HG03196 (cell line): ENCODE measurements around the gene DNAJC21.
"Not testable (repeated sequence)": the region's sequence is repeated elsewhere in the genome, so short reads cannot be mapped to it uniquely, and the experiment has no call there.

ENCODE experiments used
- ATAC-seq: cut with Tn5 transposase; IDR thresholded peaks from one replicate; pipeline ENCODE4 v1.9.1; 2021; ENCODE audit not compliant: unreplicated experiment

DNAJC21 gene

DNA sequence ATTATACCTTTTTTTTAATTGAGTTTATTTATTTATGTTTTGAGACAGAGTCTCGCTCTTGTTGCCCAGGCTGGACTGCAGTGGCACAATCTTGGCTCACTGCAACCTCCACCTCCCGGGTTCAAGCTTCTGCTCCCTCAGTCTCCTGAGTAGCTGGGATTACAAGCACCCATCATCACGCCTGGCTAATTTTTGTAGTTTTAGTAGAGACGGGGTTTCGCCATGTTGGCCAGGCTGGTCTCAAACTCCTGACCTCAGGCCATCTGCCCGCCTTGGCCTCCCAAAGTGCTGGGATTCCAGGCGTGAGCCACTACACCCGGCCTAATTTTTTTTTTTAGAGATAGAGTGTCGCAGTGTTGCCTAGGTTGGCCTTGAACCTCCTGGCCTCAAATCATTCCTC is 6.1 kb upstream of the DNAJC21 start:
- not testable (repeated sequence) for ATAC-seq

GRCh38 chr5:34923694-34924461 is 5.5 kb upstream of the DNAJC21 start:
- ATAC-seq = peak; percentile 50

DNA sequence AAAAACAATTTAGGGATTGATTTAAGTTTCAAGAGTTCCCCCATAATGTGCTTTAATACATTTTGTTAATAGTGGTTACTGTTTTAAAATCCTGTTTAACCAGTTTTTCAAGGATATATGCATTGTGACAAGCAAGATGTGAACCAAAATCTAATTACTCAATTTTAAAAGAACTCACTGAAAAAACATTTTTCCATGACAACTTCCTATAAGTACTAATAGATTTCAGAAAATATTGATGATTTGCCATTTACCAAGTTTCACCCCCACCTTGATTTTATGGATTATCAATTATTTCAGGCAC is 4.9 kb upstream of the DNAJC21 start:
- no peak for ATAC-seq

GRCh38 chr5:34926318-34926888 is 3.0 kb upstream of the DNAJC21 start:
- no peak for ATAC-seq

DNA sequence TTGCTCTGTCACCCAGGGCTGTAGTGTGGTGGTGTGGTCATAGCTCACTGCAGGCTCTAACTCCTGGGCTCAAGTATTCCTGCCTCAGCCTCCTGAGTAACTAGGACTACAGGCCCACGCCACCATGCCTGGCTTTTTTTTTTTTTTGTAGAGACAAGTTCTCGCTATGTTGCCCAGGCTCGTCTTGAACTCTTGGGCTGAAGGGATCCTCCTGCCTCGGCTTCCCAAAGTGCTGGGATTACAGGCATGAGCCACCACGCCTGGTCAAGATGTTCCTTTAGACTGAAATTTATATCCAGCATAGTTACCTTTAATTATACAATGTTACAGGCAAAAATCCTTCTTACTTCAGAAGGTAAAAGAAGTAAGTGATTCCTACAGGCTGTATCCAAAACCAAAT is 1.6 kb upstream of the DNAJC21 start:
- no peak for ATAC-seq

GRCh38 chr5:34928267-34928666 is 1.1 kb upstream of the DNAJC21 start:
- ATAC-seq = no peak

DNA sequence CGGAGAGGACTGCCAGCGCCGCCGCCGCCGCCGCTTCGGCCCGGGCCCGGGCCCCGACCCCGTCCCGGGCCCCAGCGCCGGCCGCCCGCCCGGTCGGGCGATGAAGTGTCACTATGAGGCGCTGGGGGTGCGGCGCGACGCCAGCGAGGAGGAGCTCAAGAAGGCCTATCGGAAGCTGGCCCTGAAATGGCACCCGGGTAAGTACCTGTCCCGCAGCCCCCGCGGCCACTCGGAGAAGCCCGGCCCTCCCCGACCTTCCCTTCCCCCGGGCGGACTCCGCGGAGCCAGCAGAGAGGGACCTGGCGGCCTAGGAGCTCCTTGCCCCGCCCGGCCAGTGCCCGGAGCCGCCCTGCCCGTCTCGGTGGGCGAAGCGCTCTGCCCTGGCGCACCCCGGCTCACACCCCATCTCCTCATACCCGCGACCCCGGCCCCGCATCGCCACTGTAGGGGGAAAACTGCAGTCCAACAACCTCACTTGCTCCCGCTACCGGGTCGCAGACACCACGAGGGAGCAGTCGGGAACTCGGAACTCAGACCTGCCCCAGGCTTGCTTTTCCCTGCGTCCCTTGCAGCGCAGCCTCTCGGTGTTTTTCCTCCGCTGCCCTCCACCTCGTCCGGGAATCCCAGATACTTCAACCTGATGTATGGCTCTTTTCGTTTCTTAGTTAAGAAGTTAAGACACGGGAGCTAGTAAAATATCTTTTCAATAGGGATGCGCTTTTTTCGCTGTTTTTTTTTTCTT is 532 bp downstream of the DNAJC21 start:
- ATAC-seq = peak; percentile 67

DNA sequence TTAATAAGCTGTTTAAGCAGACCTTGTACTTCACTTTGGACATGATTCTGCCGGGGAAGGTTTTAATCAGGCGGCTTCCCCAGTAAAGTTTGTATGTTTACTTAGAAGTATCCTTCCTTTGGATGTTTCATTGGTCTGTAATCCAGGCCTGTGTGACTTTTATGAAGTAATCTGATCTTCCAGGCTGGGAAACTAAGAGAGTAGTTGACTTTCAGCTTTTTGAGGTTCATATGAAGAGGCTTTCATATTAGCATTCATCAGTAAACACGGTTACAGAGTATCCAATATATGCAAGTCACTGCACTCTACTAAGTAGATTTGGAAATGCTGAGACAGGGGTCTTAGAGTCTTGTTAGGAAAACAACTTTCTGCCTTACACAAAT is 1.1 kb downstream of the DNAJC21 start:
- no peak for ATAC-seq

DNA sequence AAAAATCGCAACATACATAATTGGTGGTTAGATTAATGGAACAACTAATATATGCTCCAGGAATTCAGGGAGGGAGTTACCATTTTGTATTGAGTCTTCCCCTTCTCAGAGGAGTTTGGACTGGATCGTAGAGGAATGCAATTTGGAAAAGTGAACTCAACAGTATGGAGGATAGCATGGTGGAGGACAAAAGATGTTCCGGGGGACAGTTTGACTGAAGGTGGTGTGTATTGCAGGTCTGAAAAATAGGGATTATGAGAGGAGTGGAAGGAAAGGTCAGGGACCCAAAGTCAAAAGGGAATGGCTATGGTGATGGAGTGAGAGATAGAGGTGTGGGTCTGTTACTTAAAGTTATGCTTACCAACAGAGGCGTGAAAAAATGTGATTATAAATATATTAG is 1.5 kb downstream of the DNAJC21 start:
- ATAC-seq = no peak

DNA sequence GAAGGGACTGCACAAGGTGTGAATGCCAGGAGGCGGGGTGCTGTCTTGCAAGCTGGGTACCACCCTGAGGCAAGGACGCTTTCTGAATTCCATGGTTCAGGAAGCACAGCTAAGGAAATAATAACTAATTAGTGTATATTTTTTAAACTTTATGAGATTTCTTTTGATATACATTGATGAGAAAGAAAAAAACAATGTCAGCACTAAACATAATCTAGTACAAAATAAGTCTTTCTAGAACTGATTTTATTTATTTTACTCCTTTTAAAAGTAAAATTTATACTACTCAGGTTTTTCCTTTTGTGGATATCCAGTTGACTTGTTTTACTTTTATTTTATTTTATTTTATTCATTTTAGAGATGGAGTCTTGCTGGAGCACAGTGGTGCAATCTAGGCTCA is 3.6 kb downstream of the DNAJC21 start:
- ATAC-seq = no peak

DNA sequence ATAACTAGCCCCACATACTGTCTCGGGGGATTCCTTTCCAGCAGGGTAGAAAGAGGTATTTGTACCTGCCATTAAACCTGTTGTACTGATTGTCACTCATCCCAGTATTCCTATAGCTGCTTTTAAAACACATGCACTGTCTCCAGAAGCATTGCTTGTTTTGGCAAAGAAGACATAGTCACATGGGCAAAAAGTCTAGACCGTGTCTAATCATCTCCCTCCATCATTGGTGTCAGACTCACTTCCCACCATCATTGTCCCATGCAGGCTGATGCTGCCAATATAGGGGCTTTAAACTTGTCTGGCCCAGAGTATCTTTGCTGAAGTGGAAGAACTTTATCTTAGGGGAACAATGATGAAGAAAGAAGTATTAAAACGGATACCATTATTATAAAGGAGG is 12.6 kb downstream of the DNAJC21 start:
- ATAC-seq = no peak

- no peak for ATAC-seq
Observed at GRCh38 chr5:34944044-34944443, 14.7 kb downstream of the DNAJC21 start.

DNA sequence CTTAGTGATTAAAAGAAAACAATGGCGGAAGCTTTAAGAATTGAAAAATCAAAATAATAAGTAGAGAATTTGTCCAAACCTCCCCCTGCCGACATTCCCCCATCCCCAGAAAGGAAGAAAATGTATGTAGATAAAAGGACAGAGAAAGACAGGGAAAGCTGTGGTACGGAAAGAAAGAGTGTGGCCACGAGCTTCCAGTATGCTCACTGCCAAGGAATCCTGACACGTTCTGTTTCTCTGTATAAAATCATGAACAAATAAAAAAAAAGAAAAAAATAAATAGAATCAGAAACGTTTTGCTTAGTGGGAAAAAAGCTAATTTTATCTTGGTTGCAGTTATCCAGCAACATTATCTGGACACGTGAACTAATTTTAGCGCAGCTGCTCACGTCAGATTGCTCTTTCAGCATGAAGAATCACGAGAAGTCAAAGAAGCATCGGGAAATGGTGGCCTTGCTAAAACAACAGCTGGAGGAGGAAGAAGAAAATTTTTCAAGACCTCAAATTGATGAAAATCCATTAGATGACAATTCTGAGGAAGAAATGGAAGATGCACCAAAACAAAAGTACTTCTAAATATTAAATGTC is 15.2 kb downstream of the DNAJC21 start:
- no peak for ATAC-seq

GRCh38 chr5:34957321-34957720 is 28.0 kb downstream of the DNAJC21 start:
- ATAC-seq = no peak

DNA sequence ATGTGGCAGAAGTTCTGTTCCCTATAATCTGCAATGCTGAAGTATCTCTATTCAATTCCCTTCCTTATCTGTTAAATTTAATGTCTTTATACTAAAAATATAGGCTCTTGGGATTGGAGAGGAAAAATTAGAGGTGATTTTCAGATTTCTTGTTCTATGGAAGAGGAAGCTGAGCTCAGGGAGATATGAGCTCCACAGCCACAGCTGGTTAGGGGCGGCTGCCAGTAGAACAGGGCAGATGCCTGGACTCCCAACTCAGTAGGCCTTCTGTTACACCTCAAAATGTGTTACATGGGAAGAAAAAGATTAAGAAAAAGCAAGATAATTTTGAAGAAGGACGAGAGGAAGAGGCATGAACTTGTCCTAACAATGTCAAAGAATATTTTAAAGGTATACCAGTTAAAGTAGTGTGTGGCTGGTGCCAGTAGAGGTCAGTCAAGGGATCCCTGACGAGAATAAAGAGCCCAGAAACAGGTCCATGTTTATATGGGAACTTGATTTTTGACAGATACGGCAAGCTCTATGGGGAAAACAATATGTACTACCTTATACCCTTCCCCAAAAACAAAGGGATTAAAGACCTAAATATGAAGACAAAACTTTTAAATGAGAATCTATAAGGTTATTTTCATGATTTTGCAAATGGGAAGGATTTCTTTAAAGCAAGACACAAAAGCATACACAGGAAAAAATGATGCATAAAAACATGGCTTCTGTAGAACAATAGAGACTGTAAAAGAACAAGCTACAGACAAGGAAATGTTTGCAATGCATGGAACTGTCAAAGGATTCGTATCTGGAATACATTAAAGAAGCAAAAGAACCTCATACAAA is 28.7 kb downstream of the DNAJC21 start:
- ATAC-seq = peak; percentile 42

DNA sequence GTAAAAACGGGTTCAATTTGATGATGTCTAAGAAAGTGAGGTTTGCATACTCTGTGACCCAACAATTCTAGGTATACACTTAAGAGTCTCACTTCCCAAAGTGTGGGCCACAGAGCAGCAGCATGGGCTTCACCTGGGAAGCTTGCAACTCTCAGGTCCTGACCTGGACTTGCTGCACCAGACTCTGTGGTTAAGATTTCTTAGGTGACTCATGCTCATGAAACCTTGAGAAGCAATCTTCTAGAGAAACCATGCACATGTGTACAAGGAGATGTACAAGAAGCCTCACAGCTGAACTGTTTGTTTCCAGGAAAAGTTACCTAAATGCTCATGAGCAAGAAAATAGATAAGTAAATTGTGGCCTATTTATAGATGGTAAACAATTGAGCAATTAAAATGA is 30.0 kb downstream of the DNAJC21 start:
- ATAC-seq = peak; percentile 94

- no peak for ATAC-seq
Observed at GRCh38 chr5:34967540-34967939, 38.2 kb downstream of the DNAJC21 start.

DNA sequence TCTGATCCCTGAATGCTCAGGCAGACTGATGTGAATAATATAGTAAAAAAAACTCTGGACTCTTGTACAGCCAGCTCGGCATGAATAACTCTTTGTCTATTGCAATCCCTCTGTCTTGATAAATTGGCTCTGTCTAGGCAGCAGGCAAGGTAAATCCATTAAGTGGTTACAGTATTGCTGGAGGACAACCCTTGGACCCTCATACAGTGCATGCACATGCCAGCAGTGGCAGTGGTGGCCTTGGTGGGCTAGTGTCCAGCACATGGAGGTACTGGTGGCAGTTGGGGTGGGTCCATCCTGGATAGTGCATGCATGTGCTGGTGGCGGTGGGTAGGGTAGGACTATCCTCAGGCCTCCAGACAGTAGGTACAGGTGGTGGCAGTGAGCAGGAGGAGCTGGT is 38.9 kb downstream of the DNAJC21 start:
- ATAC-seq = no peak

- ATAC-seq = no peak
Observed at GRCh38 chr5:34970552-34970951, 41.2 kb downstream of the DNAJC21 start.

DNA sequence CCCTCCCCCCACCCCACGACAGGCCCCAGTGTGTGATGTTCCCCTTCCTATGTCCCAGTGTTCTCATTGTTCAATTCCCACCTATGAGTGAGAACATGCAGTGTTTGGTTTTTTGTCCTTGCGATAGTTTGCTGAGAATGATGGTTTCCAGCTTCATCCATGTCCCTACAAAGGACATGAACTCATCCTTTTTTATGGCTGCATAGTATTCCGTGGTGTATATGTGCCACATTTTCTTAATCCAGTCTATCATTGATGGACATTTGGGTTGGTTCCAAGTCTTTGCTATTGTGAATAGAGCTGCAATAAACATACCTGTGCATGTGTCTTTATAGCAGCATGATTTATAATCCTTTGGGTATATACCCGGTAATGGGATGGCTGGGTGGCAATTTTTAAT is 42.3 kb downstream of the DNAJC21 start:
- ATAC-seq = not testable (repeated sequence)

GRCh38 chr5:34976347-34976746 is 47.0 kb downstream of the DNAJC21 start:
- no peak for ATAC-seq
